Endodermal cell (in vitro differentiated cells): ENCODE measurements around the gene MUCL3. TPM values are rescaled to one million over a fixed set of nuclear protein-coding genes. Genes with fewer than 3 reads are reported as not detected.
A peak's percentile ranks its signal among the peaks of the same experiment; 100 is the strongest.

Experiments used
- DNase-seq: peaks from one replicate; pipeline ENCODE4 v3.0.0-alpha.2; 2017
- H3K27ac ChIP-seq: 2 replicates; pipeline ENCODE4 v1.5.1; 2013; ENCODE audit warnings: mild to moderate bottlenecking, low read depth, low read length, moderate library complexity
- H3K27me3 ChIP-seq: 2 replicates; pipeline ENCODE4 v1.6.1; 2013; ENCODE audit warnings: mild to moderate bottlenecking, low read length, moderate library complexity; ENCODE audit not compliant: insufficient read depth, control insufficient read depth, poor library complexity, severe bottlenecking
- H3K36me3 ChIP-seq: 2 replicates; pipeline ENCODE4 v1.7.0; 2013; ENCODE audit warnings: mild to moderate bottlenecking, low read length, moderate library complexity; ENCODE audit not compliant: control insufficient read depth, insufficient read depth
- H3K4me1 ChIP-seq: one replicate; pipeline ENCODE4 v1.7.0; 2013; ENCODE audit warnings: low read length; ENCODE audit not compliant: control insufficient read depth, insufficient read depth
- H3K4me3 ChIP-seq: 2 replicates; pipeline ENCODE4 v1.5.1; 2013; ENCODE audit warnings: mild to moderate bottlenecking, low read length, moderate library complexity
- H3K9ac ChIP-seq: 2 replicates; pipeline ENCODE4 v1.6.1; 2013; ENCODE audit warnings: mild to moderate bottlenecking, low read length, moderate library complexity; ENCODE audit not compliant: poor library complexity, severe bottlenecking; ENCODE audit errors: extremely low read depth
- H3K9me3 ChIP-seq: 2 replicates; pipeline ENCODE4 v1.6.1; 2013; ENCODE audit warnings: mild to moderate bottlenecking, low read length, moderate library complexity; ENCODE audit not compliant: control insufficient read depth
- H3K27ac Mint-ChIP-seq: 2 replicates; pipeline ENCODE4 v1.8.0; 2020; ENCODE audit warnings: mixed read lengths
- H3K27me3 Mint-ChIP-seq: 2 replicates; pipeline ENCODE4 v1.8.0; 2021; ENCODE audit warnings: mild to moderate bottlenecking, mixed read lengths; ENCODE audit not compliant: insufficient read depth
- H3K36me3 Mint-ChIP-seq: 2 replicates; pipeline ENCODE4 v1.8.0; 2020; ENCODE audit warnings: low read depth, mixed read lengths
- H3K4me1 Mint-ChIP-seq: 2 replicates; pipeline ENCODE4 v1.8.0; 2020; ENCODE audit warnings: mixed read lengths
- H3K4me3 Mint-ChIP-seq: 2 replicates; pipeline ENCODE4 v1.8.0; 2020; ENCODE audit warnings: mild to moderate bottlenecking, moderate library complexity, mixed read lengths
- H3K9me3 Mint-ChIP-seq: 2 replicates; pipeline ENCODE4 v1.8.0; 2020; ENCODE audit warnings: mild to moderate bottlenecking, mixed read lengths
- WGBS, 2 experiments: methylation state at CpG; one replicate each; pipeline versions ENCODE4 v1.1.5 to v1.1.7; 2013; ENCODE audit warnings: missing lambda C conversion rate in 2 of 2, mixed read lengths in 1 of 2; ENCODE audit not compliant: insufficient coverage in 1 of 2, insufficient read length in 1 of 2; 5-methylcytosine and 5-hydroxymethylcytosine counted together
- total RNA-seq, 2 donors: library from RNA; stranded (reverse); fragmentation: NEBNext Ultra II Directional in 1 of 2; extraction: Animal tissue kit (Norgen Biotek cat#: 25700) in 1 of 2; gene quantifications; 2 replicates in 1 of 2; 3 replicates in 1 of 2; pipeline ENCODE4 v1.2.1, GENCODE V29; 2021
- TF ChIP-seq, protein P1 (sequence below): fragments of 200-600 bp; sonication (generic); conservative IDR thresholded peaks from 2 replicates; pipeline ENCODE4 v1.5.0; 2021; ENCODE audit warnings: antibody characterized with exemption, mild to moderate bottlenecking

Gene MUCL3
- total RNA-seq, 2 donors from 2014 or later: 0.18 TPM

DNA sequence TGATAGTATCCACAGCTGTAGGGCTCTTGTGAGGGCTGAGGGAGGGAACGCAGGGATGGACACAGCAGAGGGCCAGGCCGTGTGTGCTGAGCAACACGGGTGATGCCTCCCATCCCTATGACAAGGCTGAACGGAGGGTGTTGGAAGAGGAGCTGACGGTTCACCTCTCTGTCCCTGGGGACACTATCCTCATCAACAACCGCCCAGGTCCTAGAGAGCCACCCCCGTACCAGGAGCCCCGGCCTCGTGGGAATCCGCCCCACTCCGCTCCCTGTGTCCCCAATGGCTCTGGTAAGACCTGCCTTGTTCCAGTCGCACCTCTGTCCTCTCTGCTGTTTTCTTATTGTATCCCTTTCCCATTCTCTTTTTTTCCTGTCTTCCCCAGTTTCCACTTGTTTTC, 46.4 kb upstream of the MUCL3 start:
- H3K9ac ChIP-seq: no peak overlapping the region
- Mint-ChIP-seq H3K4me1 (peaks cover 3% of the 10 kb centered on the region), H3K27ac (no peak overlapping the region), H3K9me3 (no peaks in the 10 kb centered on the region), H3K27me3 (no peaks in the 10 kb centered on the region), H3K36me3 (peaks cover 63% of the 10 kb centered on the region), H3K4me3 (no peak overlapping the region)
- no peaks in the 10 kb centered on the region for H3K4me1 ChIP-seq
- no peaks in the 10 kb centered on the region for H3K27me3 ChIP-seq
- TF ChIP-seq, protein P1, sequence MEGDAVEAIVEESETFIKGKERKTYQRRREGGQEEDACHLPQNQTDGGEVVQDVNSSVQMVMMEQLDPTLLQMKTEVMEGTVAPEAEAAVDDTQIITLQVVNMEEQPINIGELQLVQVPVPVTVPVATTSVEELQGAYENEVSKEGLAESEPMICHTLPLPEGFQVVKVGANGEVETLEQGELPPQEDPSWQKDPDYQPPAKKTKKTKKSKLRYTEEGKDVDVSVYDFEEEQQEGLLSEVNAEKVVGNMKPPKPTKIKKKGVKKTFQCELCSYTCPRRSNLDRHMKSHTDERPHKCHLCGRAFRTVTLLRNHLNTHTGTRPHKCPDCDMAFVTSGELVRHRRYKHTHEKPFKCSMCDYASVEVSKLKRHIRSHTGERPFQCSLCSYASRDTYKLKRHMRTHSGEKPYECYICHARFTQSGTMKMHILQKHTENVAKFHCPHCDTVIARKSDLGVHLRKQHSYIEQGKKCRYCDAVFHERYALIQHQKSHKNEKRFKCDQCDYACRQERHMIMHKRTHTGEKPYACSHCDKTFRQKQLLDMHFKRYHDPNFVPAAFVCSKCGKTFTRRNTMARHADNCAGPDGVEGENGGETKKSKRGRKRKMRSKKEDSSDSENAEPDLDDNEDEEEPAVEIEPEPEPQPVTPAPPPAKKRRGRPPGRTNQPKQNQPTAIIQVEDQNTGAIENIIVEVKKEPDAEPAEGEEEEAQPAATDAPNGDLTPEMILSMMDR: no peak
- no peak overlapping the region for H3K27ac ChIP-seq
- no peak for DNase-seq
- H3K4me3 ChIP-seq: no peak overlapping the region
- 93 to 94% methylated on average over 6 to 12 of the region's 12 CpGs for WGBS, 2 experiments
- peaks cover 44% of the 10 kb centered on the region for H3K36me3 ChIP-seq
- no peaks in the 10 kb centered on the region for H3K9me3 ChIP-seq

GRCh38 chr6:30894935-30895334, 45.8 kb upstream of the MUCL3 start:
- Histone ChIP-seq H3K27me3 (no peaks in the 10 kb centered on the region), H3K36me3 (peaks cover 47% of the 10 kb centered on the region), H3K27ac (no peak overlapping the region), H3K4me1 (no peaks in the 10 kb centered on the region), H3K4me3 (no peak overlapping the region), H3K9ac (no peak overlapping the region), H3K9me3 (no peaks in the 10 kb centered on the region)
- TF ChIP-seq, protein P1: no peak
- DNase-seq: no peak
- peaks cover 63% of the 10 kb centered on the region for H3K36me3 Mint-ChIP-seq
- H3K4me1 Mint-ChIP-seq: peaks cover 3% of the 10 kb centered on the region
- H3K27ac Mint-ChIP-seq: no peak overlapping the region
- H3K9me3 Mint-ChIP-seq: no peaks in the 10 kb centered on the region
- WGBS, 2 experiments: 89 to 93% methylated on average over 3 of the region's 3 CpGs
- H3K27me3 Mint-ChIP-seq: no peaks in the 10 kb centered on the region
- no peak overlapping the region for H3K4me3 Mint-ChIP-seq

DNA sequence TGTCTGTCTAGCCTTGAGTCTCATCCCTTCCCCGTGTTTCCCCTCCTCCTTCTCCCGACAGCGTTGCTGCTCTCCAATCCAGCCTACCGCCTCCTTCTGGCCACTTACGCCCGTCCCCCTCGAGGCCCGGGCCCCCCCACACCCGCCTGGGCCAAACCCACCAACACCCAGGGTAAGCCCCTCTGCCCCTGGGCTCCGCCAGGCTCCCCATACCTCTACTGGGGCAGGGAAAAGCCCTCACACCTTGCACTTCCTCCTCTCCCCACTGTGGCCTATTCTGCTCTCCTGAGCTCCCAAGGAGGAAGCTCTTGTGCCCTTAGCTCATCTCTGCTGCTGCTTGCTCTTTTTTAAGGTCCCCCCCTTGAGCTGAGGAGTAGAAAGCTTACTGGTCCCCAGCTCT, 45.4 kb upstream of the MUCL3 start:
- Histone ChIP-seq H3K9me3 (no peaks in the 10 kb centered on the region), H3K27me3 (no peaks in the 10 kb centered on the region), H3K27ac (peak overlapping the region; percentile 38), H3K36me3 (peaks cover 47% of the 10 kb centered on the region), H3K4me3 (no peak overlapping the region), H3K9ac (no peak overlapping the region), H3K4me1 (no peaks in the 10 kb centered on the region)
- peaks cover 3% of the 10 kb centered on the region for H3K4me1 Mint-ChIP-seq
- H3K36me3 Mint-ChIP-seq: peaks cover 61% of the 10 kb centered on the region
- WGBS, 2 experiments: 90 to 93% methylated on average over 8 to 10 of the region's 10 CpGs
- H3K4me3 Mint-ChIP-seq: no peak overlapping the region
- no peaks in the 10 kb centered on the region for H3K27me3 Mint-ChIP-seq
- no peak for DNase-seq
- TF ChIP-seq, protein P1: no peak
- no peak overlapping the region for H3K27ac Mint-ChIP-seq
- no peaks in the 10 kb centered on the region for H3K9me3 Mint-ChIP-seq
